SKM-1 treated with dmso at 0.1 percent for 144 hours (cell line): Measurements from ENCODE around the gene NDUFS3.

Experiments
- DNase-seq: peaks from one replicate; lab custom pipeline; 2025; ENCODE audit not compliant: unreplicated experiment; lab: John Stamatoyannopoulos, UW

Gene NDUFS3

DNA sequence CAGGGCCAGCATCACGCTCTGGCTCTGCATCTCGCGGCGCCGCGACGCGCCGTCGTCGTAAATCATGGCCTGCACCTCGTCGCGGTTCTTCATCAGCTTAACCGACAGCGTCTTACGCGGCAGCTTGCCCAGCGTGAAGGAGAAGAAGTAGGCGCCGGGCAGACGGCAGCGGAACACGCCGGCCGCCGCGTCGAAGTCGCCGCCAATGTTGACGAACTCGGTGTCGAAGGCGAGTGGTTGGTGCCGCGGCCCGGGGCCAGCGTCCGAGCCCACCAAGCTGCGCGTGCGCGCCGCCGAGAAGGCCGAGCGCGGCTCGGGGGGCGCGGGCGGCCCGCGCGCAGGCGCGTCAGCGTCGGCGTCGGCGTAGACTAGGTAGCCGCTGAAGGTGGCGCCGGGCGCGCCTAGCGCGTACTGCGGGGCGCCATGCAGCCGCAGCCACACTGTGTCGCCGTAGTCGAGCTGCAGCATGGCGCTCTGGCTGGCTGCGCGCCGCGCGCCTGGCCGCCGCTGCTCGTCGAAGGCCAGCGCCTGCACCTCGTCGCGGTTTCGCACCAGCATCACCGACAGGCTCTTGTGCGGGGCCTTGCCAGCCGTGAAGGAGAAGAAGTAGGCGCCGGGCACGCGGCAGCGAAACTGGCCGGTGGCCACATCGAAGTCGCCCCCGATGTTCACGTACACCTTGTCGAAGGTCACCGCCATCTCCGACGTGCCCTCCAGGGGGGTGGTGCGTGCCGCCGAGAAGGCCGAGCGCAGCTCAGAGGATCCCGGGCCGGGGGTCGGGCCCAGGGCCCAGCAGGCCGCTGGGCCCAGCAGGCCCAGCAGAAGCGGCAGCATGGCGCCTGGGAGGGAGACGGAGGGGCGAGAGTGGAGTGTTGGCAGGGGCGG lies 11.3 kb downstream of the NDUFS3 start:
- DNase-seq = no peak

GRCh38 chr11:47591764-47592163 lies 12.9 kb downstream of the NDUFS3 start:
- DNase-seq = peak; percentile 8

- DNase-seq = no peak
Measured at GRCh38 chr11:47592251-47592650, 13.4 kb downstream of the NDUFS3 start.

DNA sequence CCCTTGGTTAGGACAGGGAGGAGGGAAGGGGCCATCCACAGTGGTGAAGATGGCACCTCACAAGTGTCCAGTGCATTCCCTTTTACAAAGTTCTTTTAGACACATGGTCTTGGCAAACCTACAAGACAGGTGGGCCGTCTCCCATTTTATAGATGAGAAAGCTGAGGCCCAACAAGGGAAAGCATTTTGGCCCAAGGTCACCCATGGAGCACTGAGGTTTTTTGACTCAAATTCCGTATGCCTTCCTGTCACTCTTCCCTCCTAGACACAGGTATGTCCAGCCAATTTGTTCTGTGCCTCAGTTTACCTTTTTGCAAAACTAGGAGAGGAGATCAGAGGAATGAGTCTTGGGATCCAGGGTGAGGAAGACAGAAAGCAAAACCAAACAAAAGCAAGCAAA lies 14.1 kb downstream of the NDUFS3 start:
- no peak for DNase-seq

DNA sequence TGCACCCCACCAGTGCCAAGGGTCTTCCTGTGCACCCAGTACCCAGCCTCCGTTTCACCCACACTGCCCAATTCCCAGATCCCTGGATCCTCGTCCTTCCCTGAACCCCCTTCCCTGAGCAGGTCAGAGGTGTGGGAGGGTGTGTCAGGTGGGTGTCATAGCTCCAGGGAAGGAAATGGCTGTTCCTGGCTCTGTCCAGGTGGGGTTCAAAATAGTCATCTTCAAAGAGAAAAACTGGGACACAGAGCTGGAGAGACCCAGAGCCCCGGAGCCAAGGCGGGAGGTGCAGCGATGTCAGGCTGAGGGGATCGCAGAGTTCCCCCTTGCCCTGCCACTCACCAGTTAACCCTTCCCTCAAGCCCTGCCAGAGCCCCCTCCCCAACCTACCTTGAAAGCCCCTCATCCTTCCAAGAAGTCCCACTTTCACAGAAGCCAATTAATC lies 14.6 kb downstream of the NDUFS3 start:
- no peak for DNase-seq

DNA sequence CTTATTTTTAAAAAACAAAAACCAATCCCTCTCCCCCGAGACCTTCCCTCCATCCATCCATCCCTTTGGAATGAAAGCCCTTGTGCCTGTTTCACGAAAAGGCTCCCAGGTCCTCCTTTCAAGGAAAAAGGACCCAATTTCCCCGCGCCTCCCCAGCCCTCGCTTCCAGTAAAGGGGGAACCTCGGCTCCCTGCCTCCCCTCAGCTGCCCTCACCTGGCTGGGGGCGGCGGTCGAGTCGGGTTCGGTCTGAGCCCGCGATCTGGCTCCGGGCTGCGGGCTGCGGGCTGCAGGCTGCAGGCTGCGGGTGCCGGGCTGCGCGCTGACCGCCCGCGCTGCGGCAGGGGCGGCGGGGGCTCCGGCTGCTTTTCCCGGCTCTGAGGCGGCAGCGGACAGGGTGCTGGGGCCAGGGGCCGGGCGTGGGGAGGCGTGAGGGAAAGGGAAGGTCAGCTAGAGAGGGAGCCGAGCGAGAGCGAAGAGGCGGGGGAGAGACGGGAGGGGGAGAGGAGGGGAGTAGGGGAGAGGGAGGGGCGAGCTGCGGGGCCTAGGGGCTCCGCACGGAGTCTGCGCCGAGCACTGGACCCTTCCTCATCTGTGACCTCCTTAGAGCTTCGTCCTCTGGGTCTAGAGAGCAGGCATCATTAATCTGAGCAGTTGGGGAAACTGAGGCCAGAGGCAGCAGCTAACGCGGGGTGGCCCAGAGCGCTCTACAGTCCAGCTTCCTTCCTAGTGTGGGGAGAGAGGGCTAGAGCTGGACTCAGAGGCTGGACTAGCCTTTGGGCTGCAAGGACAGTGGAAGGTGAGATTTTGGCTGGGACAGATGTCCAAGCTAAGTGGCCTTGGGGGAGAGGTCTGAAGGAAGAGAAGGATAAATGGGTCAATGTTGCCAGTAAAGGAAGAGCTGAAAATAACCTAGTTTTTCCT lies 15.3 kb downstream of the NDUFS3 start, which contains the start of gene C1QTNF4:
Gene C1QTNF4, minus strand, starts transcription at position 478 of the 922 bp plus-strand sequence. CDS start 3,601 bp downstream, outside the sequence.
- DNase-seq = no peak

GRCh38 chr11:47595029-47595428 lies 16.2 kb downstream of the NDUFS3 start:
- DNase-seq = no peak

DNA sequence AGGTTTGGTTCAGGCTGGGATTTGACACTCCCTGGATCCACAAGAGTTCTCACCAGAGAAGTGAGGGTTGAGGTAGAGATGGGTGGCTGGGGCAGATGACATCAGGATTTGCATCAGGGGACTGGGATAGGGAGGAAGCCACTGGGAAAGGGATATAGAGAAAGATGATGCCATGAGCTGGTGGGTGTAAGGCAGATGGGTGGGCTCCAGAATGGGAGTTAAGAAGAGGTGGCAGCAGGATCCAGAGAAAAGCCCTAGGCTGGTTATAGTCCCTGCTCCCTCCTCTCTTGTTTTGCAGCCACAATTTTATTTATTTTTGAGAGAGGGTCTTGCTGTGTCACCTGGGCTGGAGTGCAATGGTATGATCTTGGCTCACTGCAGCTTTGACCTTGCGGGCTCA lies 17.1 kb downstream of the NDUFS3 start:
- no peak for DNase-seq

DNA sequence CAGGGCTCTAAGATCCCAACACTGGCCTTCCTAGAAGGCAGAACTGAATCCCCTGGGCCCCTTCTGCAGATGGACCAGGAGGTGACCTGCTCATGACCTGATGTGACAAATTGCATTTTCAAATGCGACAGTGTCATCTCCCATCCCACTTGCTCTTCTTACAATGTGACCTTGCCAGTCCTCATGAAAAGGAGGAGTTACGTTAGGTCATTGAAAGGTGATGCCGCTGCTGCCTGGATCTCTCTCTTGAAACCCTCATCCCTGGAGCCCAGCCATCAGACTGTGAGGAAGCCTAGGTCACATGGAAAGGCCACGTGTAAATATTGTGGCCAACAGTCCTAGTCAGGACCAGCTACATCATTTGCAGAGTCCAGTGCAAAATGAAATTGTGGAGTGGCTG lies 21.0 kb downstream of the NDUFS3 start:
- DNase-seq = no peak

DNA sequence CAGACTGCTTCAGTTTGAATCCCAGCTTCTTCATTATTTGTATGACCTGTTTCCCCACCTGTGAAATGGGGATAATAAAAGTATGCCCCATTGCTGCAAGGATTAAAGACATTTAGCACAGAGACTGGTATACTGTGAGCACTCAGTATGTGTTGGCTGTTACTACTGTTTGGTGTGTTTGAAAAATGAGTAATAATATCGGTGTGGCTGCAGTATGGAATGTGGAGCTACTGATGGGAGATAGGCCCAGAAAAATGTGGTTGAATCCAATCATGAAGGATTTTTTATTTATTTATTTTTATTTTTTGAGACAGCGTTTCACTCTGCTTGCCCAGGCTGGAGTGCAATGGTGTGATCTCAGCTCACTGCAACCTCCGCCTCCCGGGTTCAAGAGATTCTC lies 24.4 kb downstream of the NDUFS3 start:
- DNase-seq = no peak

DNA sequence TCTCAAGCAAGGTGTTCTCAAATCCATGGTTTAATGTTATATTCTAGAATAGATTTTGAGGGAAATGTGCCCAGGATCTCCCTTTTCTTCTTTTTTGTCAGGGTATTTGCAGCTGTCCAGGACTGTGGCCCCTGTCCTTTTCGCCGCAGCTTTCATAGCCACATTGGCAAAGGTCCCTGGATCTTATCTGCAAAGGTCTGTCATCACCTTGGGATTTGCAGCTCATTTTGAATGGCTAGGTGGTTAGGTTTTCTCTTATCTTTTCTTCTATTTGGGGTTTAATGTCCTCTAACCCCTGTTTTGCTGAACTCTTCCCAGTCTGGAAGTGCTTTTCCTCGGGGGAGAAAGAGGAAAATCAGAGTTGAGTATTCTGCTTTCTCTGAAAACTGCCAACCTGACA lies 27.0 kb downstream of the NDUFS3 start:
- DNase-seq = no peak

DNA sequence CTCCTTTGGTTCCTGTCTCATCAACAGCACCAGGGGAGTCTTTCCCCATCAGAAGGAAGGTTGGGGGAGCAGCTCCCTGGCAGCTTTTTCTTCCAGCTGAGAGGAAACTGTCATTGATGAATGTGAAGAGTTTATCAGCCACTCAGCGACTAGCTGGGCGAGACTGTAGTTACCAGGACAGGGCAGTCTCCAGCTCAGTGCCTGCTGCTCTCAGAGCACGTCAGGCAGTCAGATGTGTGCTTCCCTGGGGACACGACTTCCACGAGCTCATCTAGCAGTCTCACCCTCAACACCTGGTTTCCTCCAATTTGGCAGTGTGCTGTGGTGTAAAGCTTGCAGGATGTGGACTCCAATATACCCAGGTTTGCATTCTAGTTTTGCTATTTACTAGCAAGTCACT lies 27.9 kb downstream of the NDUFS3 start:
- no peak for DNase-seq

- no peak for DNase-seq
Measured at GRCh38 chr11:47607380-47607779, 28.5 kb downstream of the NDUFS3 start.

DNA sequence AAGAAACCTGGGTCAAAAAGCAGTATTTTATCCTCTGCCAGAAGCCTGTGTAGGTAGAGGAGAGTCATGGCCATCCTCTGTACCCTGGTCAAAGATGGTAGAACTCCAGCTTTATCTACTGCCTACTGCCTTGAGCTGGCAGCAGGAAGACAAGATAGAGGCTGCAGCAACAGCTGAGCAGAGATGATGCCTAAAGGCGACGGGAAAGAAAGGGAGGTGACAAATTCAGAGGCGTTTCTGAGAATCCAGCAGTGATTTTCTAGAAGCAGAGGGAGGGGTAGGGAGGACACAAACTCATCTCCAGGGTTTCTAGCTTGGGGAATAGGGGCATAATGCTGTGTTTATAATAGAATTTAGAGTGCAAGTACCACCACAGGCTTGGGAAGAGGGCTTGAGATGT lies 30.8 kb downstream of the NDUFS3 start:
- DNase-seq = no peak

DNA sequence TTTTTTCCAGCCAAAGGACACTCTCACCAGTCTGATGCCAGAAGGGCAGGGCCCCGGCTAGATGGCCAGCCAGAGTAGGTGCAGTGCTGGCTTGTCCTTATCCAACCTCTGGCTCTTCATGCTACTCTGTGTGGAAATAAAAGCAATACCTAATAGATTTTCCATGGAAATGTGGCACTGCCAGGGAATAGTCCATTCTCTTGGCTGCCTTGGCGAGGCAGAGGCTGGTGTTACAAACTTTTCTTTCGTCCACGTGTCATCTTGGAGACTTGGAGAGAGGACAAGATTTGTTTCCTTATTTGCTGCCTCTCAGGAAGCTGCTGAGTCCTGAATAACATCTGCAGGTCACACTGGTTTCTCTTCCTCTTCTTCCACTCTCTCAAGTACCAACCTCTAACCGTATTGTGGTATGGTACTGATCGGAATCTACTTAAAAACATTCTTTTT lies 32.5 kb downstream of the NDUFS3 start:
- DNase-seq = peak; percentile 69

GRCh38 chr11:47615249-47615648 lies 36.4 kb downstream of the NDUFS3 start:
- DNase-seq = no peak

DNA sequence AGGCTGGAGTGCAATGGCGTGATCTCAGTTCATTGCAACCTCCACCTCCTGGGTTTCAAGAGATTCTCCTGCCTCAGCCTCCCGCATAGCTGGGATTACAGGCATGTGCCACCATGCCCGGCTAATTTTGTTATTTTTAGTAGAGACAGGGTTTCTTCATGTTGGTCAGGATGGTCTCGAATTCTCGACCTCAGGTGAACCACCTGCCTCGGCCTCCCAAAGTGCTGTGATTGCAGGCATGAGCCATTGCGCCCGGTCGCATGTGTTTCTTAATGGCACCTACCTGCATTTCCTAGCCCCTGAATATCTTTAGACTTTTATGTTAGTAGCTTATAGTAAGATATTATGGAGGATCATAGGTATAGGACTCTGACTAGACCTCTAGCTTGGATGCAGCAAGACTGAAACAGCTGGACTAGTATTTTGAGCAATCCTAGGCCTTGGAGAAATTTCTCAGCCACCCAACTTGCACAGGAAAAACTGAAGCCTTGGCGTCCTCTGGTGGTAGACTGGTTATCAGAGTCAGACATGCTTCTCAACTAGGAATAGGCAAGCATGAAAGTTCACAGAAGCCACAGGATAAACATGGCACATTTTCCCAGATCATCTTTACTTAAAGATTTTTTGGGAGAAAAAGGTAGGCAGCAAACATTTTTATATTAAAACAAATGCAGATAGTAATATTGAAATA lies 38.0 kb downstream of the NDUFS3 start:
- peak; percentile 53 for DNase-seq

GRCh38 chr11:47617417-47617809 lies 38.5 kb downstream of the NDUFS3 start:
- no peak for DNase-seq

DNA sequence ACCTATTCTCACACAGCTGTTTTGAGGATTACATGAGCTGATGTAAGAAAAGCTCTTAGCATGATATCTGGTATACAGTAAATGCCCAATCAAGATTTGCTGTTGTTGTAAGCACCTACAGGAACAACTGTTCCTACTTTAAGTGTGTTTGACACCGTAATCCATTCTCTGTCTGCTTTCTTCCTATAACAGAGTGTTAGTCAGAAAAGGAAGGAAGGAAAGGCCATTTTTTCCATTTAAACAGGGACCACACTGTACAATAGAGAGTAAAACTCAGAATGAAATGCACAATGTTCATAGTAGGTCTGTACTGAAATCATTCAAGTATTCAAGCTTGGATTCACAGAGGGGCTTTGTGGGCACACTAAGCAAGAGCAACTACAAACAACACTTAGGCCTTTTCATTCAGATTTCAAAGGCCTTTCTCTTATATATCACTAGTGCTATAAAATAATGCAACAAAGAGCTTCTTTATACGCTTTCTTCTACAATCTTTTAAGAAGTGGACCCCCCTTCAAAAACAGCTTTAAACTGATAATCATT lies 42.0 kb downstream of the NDUFS3 start:
- DNase-seq = no peak

- no peak for DNase-seq
Measured at GRCh38 chr11:47626234-47626633, 47.4 kb downstream of the NDUFS3 start.

- no peak for DNase-seq
Measured at GRCh38 chr11:47628026-47628425, 49.2 kb downstream of the NDUFS3 start.
